Fibroblast of the conjunctiva (primary cell): Measurements from ENCODE around the gene MAPRE2.

ENCODE experiments used
- DNase-seq: peaks from one replicate; pipeline ENCODE4 v3.0.0-alpha.2; 2010; ENCODE audit warnings: low read depth

The MAPRE2 gene

DNA sequence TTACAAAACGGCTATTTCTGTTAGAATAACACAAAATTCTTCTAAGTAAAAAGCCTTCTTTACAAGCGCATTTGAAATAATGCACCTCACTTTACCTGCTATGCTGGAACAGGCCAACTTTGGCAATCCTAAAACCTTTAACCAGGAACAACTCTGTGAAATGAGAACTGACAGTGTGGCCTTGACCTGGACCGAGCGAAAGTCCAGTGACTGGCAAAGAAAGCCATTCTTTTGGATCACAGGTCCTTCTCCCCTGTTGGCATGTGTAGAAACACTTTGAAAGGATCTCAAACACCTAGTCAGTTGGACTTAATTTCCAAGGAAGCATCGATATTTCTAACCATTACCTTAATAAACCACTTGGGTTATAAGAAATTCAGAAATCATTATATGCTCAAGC, 21.2 kb downstream of the MAPRE2 start:
- DNase-seq: no peak

DNA sequence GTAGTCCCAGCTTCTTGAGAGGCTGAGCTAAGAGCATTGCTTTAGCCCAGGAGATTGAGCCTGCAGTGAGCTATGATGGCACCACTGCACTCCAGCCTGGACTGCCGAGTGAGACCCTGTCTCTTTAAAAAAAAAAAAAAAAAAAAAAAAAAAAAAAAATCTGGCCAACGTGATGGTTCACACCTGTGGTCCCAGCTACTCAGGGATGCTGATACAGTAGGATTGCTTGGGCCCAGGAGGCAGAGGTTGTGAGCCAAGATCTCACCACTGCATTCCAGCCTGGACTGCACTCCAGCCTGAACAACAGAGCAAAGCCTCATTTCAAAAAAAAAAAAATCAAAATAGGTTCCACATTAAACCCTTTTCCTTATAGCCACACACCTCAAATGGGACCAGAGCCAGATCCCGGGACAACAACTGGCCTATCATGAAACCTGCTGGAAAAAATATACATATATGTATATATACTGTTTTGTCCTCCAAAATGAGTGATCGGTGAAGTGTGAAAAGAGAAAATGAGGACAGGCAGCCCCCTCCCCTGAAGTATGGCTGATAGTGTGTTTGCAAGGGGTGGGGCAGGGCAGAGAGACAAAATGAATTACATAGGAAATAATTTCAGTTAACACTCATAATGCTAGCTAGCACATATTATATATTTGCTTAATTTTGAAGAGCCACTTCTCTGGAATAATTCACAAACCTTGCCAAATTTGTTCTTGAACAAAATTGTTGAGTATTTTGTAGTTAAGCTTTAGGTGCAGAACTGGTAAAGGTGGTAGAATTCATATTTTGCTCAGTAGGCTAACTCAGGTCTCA, 22.9 kb downstream of the MAPRE2 start:
- no peak for DNase-seq

DNA sequence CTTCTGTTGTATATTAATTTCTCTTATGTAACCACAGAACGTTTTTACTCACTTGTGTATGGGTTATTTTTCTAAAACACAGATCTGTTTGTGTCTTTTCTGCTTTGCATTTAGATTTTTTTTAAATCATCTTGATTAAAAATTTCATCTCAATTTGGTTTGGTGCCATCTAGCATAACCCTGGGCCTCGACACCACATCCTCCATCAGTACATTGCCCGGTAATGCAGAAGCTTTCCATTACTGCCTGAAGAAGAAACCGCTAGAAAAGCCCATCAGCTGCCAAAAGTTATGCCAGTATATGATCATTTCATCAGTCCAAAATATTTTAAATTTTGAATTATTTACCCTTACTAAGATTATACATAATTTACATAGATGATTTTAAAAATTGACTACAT, 26.2 kb downstream of the MAPRE2 start:
- no peak for DNase-seq

DNA sequence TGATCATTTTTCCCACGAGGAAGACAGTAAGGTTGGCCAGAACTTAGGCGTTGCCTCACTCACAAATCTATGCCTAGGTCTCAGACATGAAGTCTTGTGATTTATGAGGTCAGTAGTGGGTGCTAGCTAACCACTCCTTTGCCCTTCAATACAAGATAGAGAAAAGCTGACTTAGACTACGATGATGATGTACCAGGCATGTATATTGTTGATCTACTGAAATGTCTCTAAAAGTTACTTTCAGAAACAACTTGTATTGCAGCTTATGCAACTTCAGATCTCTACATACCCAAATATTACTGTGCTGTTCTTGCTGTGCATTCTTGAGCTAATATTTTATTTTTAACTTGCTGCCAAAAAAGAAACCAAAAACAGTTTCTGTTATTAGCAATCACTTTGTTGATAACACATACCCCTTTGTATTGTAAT, 30.6 kb downstream of the MAPRE2 start:
- DNase-seq: no peak

DNA sequence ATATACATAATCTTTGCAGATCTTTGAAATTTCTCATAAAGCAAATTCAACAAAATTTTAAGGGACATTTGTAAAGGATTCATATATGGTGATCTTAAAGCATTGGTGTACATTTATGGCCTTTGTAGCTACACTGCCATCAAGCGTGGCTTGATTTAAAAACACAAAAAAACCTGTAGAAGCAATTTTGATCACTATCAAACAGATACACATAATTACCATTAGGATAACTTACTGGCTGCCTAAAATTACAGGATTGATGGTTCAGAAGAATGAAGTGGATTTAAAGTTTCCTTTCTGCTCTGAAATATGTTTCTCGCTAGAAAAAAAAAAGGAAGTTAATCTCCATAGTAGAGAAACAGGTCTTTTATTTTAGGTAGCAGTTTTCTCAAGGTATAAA, 31.4 kb downstream of the MAPRE2 start:
- no peak for DNase-seq

DNA sequence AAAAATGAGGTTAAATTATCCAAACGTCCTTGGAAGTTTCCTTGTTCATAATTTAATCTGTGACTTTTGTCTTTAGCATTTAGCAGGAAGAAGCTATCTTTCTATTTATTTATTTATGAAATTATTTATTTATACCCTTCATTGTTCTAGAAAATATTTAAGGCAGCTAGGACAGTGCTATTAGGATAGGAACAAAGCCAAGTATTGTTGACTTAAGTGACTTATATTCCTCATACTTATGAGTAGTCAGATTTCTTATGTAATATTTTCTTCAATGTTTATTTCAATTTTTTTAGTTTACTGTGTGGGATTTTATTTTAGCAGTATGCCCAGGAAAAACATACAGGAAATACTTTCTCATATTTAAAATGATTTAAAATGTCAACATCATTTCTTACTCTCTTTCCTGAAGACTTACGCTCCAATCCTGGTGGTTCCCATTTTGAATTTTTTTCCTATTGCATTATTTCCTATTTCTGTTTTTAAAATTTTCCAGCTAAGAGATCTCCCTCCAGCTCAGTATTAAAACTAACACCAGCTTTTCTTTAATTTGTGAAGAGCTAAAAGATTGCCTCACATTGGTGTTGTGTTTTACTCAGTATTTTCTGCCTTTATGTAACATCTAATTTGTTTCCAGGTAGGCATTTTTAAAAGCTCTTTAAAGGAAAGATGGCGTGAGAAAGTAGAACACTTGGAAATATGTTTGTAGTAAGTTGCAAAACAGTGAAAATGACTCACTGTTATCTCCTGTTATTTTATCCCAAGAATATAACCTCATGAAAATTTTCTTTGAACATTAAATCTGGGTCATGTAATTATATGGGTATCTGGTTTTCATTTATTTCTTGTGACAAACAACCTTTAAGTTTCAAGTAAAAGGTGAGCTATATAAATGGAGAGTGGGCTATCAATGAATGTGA, 32.2 kb downstream of the MAPRE2 start:
- no peak for DNase-seq

DNA sequence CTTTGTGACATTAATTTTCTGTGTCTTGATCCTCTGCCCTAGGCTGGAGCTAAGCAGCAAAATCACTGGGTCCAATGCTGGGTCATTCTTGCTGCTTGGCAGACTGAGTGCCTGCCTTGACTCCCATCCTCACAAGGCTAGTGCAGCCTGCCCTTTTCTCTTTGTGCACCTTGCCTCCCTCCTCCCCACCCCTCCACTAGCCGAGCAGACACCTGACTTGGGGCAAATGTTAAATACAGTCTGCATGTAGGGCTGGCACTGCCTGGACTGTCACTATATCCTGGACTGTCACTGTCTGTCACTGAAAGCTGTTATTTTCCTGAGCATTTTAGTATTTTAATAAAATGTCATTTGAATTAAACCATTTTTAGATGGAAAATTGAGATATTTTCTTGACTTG, 33.4 kb downstream of the MAPRE2 start:
- no peak for DNase-seq

DNA sequence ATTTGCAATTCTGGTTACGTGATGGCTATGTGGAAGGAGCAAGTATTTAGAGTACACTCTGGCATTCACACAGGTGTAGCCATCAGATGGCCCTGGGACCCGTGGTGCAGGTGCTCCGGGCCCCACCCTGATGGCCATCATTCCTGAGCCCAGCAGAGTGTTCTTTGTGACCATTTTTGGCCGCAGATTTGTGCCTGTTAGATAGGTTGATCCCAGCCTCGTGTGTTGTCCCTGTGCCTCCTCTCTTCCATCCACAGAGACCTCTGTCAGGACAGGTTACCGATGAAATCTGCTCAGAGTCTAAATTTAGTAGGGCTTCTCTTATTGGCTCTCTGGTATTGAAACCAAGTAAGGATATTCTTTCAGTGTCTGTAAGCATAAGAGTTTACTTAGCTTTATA, 33.9 kb downstream of the MAPRE2 start:
- DNase-seq: no peak

DNA sequence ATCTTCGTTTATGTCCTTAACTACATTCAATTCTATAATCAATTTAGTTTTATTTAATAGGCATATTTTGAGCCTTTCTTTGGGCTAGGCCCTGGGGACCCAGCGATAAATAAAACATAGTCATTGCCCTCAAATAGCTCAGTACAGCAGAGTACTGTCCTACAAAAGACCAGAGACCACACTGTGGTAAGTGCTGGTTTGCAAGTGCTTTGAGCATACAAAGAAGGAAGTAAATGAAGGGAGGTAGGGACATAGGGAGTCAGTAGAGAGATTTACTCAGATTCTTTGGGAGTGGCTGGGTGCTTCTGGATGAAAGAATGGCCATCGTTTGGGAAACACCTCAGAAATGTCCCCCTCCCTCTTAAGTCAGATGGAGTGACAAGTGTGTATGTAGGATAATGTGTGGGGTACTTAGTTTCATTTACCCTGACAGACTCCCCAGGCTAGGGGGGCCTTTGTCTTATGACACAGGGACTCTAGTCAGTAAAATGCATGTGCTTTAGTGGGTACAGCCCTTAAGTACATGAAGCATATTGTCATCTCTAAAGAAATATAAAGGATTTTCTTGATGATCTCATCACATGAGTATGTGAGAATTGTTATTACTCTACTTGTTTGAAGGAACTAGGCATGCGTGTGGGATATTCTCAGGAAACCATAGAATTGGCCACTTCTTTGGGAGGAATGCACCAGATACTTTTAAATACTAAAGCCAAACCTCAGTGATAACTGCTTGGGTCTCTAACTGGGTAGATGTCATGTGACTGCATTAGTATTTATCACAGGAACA, 35.1 kb downstream of the MAPRE2 start:
- DNase-seq: peak; percentile 2

DNA sequence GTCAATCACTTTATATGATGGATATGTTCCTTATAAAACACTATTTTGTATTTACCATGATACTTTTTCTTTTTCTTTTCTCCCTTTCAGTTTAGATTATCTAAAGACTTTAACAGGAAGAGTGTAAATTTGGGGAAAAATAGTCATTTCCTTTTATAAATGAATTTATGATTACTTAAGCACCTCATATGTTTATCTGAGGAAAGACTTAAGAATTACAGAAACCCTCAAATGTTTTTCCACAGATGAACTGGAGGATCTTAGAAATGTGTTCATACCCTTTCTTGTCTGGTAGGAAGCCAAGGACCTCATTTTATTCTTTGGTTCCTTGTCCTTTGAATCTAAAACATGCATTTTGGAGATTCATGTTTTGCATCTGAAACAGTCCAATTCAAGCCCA, 36.7 kb downstream of the MAPRE2 start:
- DNase-seq: no peak

DNA sequence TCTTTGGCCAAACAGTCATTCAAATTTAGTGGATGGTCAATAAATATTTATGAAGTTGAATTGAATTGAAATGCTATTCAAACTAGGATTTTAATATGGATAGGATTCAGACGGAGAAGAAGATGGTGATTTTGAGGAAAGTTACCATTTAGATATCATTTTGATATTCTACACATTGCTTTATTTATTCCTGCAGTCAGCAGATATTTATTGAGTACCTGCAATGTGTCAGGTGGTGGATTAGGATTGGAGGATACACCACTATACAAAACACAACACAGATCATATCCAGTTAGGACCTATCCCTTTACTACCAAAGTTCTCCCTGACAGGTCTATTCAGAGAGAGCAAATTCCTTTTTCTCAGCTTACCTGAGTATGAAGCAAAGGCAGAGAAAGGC, 38.8 kb downstream of the MAPRE2 start:
- no peak for DNase-seq

DNA sequence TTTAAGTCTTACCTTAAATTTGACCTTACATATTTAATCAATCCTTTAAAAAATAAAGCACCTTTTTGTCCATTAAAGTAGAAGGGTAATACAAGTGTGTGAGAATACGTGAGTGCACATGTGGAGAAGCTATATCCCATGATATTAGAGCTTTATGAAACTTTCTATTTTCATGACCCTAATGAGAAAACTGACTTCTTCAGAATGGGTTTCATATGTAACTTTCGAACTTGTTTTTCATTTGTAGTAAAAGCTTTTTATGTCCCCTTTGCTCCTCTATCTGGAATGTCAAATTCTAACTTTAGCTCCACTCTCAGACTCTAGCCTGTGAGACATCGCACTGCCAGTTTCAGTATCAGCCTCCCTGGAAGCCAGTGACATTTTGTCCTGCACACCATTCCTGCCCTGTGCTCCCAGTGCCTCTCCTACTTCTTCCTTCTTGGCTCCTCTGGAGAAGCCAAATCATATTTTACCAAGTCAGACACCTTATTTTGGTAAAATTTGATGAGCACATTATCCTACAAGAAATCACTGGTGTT, 42.0 kb downstream of the MAPRE2 start:
- no peak for DNase-seq

DNA sequence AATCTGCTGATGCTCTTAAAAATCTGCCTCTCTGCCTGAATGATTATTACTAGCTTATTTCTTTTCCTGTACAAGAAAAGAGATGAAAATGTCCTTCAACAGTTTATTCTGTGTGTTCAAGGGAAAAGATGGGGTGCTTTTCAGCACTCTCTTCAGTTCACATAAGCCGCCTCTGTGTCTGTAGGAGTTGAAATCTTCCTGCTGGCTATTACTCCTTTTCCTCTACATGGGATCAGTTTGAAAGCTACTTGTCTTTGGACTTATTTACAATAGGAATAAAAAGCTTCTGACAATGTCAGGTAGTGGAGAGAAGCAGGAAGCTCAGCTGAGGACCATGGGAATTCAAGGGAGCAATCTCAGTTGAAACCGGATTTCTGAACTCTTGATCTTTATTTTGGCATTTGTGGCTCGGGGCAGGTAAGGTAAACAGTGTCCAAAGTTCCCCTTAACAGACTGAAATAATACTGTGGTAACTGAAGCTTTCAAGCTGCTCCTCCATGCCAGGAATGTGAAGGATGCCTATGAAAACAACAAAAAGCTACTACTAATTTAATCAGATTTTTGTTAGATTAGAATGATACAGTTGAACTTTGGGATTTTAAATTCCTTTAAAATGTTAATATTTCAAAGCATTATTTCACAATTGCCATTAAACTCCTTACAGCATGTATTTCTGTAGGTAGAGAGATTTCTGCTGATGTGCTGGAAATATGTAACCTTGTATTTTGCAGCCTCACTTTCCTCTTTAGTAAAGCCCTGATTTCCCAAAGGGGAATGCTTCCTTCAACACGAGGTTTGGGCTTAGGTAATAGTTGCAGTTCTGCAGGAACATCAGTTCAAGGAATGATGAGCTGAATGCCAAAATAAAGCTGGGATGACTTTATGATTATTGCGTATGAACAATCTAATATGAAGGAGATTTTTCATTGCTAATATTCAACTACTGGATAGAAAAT, 43.6 kb downstream of the MAPRE2 start:
- no peak for DNase-seq

DNA sequence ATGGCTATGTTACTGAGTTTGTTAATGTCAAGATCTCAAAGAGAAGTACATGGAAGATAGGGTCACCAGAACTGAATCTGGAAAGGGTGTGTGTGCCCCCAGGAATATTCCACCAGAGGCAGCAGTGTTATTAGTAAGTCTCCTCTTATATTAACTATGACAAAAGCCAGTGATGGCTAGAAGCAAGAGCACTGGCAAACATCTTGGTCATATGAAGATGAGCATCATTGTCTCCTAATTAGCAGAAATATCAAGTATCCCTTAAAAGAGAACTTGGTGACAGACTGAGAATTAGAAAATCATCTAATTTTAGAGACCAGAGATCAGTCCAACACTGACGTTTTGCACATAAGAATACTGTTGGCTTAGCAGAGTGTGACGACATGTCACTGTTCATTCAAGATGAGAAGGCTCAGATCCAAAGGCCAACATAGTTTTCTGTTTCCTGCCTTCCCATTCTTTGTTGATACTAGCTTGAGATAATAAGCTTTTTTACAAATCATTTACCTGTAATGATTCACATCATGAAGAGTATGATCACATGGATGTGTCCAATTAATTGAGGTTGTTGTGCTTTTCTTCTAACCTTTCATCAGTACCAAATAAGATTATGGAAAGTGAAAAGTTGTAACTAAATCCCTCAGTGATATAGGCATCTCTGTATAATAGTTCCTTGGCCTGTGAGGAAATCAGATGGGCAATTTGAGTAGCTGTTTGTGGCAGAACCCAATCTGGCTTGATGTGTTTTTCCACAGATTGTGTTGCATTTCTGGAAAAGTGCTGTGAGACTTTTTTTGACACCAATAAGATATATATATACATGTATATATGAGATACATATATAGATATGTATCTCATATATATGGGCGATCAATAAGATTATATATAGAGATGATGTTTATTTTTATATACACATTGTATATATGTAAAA, 44.5 kb downstream of the MAPRE2 start:
- DNase-seq: no peak

DNA sequence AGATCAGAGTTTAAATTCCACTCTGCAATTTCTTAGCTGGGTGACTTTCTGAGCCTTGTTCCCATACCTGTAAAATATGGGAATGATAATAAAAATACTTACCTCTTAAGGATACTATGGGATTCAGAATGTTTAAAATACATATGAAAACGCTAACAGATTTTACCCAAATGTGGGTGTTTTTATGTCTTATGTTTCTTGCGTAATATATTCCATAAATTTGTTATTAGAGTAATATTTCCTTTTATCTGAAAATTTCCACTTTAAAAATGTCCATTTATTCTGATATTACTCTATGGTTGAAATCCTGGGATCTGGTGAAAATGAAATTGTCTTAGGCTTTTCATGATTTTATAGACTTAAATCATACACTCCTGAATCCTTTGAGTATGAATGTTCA, 45.5 kb downstream of the MAPRE2 start:
- DNase-seq: no peak

DNA sequence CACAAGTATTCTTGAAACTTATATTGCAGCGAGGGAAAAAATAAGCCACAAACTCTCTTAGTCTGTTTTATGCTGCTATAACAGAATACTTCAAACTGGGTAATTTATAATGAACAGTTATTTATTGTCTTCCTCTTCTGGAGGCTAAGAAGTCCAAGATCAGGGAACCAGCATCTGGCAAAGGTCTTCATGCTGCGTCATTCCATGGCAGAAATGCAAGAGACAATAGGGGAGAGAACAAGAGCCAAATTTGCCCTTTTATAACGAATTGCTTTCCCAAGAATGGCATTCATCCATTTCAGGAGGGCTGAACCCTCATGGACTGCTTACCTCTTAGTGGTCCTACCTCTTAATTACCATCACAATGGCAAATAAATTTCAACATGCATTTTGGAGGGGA, 46.5 kb downstream of the MAPRE2 start:
- no peak for DNase-seq

DNA sequence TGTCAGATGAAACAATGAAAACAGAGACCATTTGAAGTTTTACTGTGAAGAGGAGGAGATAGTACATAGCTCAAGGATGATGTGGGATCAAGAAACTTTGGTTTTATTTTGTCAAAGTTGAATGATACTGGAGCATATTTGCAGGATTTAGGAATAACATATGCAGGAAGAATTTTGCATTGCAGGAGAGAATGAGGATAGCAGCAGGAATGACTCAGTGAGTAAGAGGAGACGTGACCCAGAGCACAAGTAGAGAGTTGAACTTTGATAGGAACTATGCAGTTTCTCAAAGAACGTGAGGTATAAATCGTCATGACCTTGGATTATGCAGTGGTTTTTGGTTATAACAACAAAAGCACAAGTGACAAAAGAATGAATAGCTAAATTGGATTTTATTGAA, 47.7 kb downstream of the MAPRE2 start:
- no peak for DNase-seq

DNA sequence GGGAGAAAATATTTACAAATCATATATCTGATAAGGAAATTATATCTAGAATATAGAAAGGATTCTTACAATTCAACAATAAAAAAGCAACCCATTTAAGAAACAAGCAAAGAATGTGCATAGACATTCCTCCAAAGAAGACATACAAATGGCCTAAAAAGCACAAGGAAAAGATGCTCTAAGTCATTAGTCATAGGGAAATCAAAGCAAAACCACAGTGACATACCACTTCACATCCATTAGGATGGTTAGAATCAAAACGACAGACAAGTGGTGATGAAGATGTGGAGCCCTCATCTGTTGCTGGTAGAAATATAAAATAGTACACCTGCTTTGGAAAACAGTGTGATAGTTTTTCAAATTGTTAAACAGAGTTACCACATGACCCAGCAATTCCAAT, 48.2 kb downstream of the MAPRE2 start:
- no peak for DNase-seq

DNA sequence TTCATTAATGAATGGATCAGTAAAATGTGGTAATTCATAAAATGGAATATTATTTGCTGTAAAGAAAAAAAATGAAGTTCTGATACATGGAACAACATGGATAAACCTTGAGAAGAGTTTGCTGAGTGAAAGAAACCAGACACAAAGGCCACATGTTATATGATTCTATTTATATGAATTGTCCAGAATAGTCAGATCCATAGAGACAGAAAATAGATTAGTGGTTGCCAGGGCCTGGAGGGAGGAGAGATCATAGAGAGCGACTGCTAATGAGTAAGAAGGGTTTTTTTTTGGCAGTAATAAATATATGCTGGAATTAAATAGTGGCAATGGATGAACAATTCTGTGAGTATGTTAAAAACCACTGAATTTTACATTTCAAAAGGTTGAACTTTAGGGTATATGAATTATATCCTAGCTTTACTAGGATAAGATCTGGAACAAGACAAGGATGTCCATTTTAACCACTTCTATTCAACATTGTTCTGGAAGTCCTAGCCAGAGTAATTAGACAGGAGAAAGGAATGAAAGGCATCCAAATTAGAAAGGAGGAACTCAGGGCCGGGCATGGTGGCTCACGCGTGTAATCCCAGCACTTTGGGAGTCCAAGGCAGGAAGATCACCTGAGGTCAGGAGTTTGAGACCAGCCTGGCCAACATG, 48.8 kb downstream of the MAPRE2 start:
- no peak for DNase-seq
